Measurements from ENCODE around the gene CCDC33. TPM values are rescaled to one million over a fixed set of nuclear protein-coding genes. Genes with fewer than 3 reads are reported as not detected.

Gene CCDC33
- polyA plus RNA-seq, 3 donors from 2014 or later, result not detected

DNA sequence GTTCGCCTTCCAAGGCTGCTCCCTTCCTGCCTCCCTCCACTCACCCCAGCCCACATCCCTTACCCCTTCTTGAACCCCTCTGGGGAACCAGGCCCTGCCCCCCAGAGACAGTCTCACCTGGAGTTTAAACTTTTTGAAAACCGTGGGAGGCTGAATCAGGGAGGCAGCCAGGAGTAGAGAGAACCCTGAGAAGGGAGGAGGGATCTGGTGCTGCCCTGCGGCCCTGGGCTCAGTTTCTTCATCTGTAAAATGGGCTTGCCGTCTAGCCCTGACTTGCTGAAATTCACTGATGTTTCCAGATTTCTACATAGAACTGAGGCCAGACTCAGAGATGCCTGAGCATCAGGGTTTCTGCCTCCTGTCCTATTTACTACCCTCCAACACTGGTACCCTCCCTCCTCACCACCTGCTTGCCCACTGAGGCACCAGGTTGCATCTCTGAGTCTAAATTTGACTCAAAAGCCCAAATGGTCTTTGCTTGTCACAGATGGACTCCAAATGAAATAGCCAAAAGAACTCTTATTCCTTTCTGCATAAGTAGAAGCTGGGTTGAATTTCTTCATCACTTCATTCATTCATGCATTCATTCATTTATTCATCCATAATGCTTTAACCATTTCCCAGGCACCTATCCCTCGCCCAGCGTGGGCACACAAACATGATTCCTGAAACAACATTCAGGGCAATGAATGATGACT, 21.7 kb upstream of the CCDC33 start:
- no peak for DNase-seq
- Mint-ChIP-seq H3K4me3 (no peak overlapping the region), H3K4me1 (no peaks in the 10 kb centered on the region), H3K9me3 (no peaks in the 10 kb centered on the region), H3K27me3 (ENCODE audit: low read depth in 3 of 3) (peaks cover 3 to 12% (median 11%) of the 10 kb centered on the region in 3 donors), H3K27ac (no peak overlapping the region), H3K36me3 (no peaks in the 10 kb centered on the region)

- peaks cover 7 to 22% (median 10%) of the 10 kb centered on the region in 3 donors for H3K27me3 Mint-ChIP-seq (ENCODE audit: low read depth in 3 of 3)
- no peak overlapping the region for H3K27ac Mint-ChIP-seq
- H3K9me3 Mint-ChIP-seq, result no peaks in the 10 kb centered on the region
- H3K4me3 Mint-ChIP-seq, result no peak overlapping the region
- H3K4me1 Mint-ChIP-seq, result no peaks in the 10 kb centered on the region
- DNase-seq, result no peak
- H3K36me3 Mint-ChIP-seq, result no peaks in the 10 kb centered on the region
These were observed 20.2 kb upstream of the CCDC33 start for GRCh38 chr15:74215958-74216357.

- Mint-ChIP-seq H3K27ac (no peak overlapping the region), H3K27me3 (ENCODE audit: low read depth in 3 of 3) (peaks cover 3 to 17% (median 10%) of the 10 kb centered on the region in 3 donors), H3K4me3 (no peak overlapping the region), H3K36me3 (no peaks in the 10 kb centered on the region), H3K4me1 (no peaks in the 10 kb centered on the region), H3K9me3 (no peaks in the 10 kb centered on the region)
- DNase-seq, result no peak
These were observed 19.2 kb upstream of the CCDC33 start for GRCh38 chr15:74216949-74217348.

DNA sequence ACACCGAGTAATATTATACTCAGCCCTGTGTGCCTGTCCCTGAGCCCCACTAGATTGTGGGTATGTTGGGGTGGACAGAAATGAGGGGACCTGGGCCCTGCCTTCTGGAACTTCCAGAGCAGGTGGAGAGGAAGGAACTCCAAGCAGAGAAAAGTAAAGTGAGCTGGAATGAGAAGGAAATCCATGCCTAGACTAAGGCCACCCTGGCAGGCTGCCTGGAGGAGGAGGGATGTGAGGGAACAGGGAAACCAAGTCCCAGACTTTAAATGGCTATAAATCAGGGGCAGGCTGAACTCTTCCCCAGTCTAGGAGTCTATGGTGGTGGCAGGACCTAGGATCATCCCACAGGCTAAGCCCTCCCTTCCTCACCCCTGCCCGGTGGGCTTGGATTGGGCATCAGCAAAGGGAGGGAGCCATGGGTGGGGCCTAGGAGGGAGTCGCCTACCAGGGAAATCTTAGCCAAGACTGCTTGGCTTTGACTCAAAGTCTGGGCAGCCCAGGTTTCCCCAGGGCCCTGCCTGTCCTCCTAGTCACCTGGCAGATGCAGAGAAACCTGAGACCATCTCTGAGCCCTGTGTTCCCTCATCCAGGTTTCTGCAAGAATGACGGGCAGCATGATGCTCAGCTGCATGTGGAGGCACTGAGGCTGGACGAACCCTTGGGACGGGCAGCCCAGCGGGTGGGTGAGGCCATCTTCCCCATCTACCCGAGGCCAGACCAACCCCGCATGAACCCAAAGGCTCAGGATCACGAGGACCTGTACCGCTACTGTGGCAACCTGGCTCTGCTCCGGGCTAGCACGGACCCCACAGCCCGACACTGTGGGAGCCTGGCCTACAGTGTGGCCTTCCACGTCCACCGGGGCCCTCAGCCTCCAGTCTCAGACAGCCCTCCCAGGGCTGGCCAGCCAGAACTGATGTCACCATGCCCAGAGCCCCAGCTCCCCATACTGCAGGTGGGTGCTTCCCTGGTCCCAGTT, 17.9 kb upstream of the CCDC33 start:
- no peak overlapping the region for H3K27ac Mint-ChIP-seq
- no peak for DNase-seq
- H3K27me3 Mint-ChIP-seq (ENCODE audit: low read depth in 3 of 3), result peaks cover 3 to 16% (median 12%) of the 10 kb centered on the region in 3 donors
- H3K4me1 Mint-ChIP-seq, result no peaks in the 10 kb centered on the region
- no peak overlapping the region for H3K4me3 Mint-ChIP-seq
- no peaks in the 10 kb centered on the region for H3K9me3 Mint-ChIP-seq
- no peaks in the 10 kb centered on the region for H3K36me3 Mint-ChIP-seq

- H3K9me3 Mint-ChIP-seq, result no peaks in the 10 kb centered on the region
- no peak for DNase-seq
- no peaks in the 10 kb centered on the region for H3K4me1 Mint-ChIP-seq
- no peak overlapping the region for H3K4me3 Mint-ChIP-seq
- H3K27ac Mint-ChIP-seq, result no peak overlapping the region
- peaks cover 4 to 15% (median 11%) of the 10 kb centered on the region in 3 donors for H3K27me3 Mint-ChIP-seq (ENCODE audit: low read depth in 3 of 3)
- no peaks in the 10 kb centered on the region for H3K36me3 Mint-ChIP-seq
These were observed 15.5 kb upstream of the CCDC33 start for GRCh38 chr15:74220475-74221248.

DNA sequence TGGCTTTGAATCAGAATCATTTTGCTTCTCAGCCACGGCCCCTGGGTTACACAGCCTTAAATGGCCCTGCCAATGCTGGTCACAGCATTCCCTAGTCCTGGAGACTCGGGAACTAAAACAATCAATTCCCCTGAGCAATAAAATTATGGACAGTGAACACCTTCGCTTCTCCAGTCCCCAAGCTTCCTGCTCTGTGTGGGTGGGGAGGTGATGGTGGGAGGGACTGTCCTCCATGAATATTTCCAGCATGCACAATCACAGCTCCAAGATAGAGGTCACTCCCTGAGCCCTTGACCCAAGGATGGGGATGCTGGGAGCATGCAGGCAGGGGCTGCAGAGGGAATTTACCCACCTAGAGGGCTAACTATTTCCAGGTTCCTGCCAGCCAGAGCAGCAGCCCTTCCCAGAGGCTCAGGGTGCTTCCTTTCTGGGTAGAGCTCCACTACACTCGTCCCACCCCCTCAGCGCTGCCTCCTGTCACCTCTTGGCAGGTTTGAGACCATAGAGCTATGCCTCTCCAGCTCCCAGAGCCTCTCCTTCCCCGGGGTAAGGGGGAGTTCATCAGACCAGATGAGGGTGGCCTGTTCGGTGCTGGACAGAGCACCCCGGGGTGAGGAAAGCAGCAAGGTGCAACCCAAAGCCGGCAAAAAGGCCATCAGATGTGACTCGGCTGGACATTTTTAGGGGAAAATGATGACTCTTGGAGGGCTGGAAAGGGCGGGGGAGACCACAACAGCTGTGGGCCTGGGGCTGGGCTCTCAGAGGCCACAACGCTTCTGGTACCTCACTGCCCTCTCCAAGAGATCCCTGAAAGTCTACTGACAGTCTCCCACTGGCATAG, 14.5 kb upstream of the CCDC33 start:
- Mint-ChIP-seq H3K36me3 (no peaks in the 10 kb centered on the region), H3K4me1 (no peaks in the 10 kb centered on the region), H3K27ac (no peak overlapping the region), H3K9me3 (no peaks in the 10 kb centered on the region), H3K4me3 (no peak overlapping the region), H3K27me3 (ENCODE audit: low read depth in 3 of 3) (peaks cover 5 to 15% (median 11%) of the 10 kb centered on the region in 3 donors)
- no peak for DNase-seq

DNA sequence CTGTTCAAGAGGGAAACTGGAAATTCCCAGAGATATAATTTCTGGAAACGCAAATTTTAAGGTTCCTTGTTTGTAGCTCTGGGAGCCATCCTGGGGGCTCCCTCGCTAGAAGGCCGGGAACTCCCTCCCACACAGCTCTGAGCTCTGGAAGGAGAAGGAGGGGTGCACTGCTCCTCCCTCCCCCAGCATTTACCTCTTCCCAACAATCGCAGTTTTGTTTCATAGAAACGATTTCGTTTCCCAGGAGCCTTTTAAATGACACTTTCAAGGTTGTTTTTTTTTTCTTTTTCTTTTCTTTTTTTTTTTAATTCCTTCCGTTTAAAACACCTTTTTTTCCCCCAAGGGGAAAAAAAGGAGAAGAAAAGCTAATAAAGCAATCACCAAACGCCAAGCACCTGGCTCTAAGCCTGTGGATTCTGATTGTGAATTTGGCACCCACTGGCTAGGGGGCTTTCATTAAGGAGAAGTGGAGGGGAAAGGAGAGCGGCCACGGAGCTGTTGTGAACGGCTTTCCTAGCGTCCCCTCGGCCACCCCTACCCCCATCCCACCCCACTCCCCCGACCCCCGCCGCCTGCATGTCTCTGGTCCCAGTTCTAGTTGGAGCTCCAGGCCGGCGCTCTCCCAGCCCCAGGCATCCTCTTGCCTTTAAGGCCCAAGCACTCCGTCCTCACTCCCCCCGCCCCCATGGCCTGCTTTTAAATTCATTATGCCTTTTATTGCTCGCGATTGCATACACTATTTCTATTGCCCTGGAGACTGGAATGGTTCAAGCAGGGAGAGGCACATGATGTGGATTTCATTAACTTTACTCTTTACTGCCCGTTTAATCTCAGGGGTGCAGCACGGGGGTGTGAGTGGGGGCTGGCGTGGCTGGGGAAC, 13.6 kb upstream of the CCDC33 start:
- Mint-ChIP-seq H3K36me3 (no peaks in the 10 kb centered on the region), H3K27me3 (ENCODE audit: low read depth in 3 of 3) (peaks cover 5 to 12% (median 11%) of the 10 kb centered on the region in 3 donors), H3K4me1 (no peaks in the 10 kb centered on the region), H3K9me3 (no peaks in the 10 kb centered on the region), H3K27ac (no peak overlapping the region), H3K4me3 (no peak overlapping the region)
- DNase-seq, result no peak

DNA sequence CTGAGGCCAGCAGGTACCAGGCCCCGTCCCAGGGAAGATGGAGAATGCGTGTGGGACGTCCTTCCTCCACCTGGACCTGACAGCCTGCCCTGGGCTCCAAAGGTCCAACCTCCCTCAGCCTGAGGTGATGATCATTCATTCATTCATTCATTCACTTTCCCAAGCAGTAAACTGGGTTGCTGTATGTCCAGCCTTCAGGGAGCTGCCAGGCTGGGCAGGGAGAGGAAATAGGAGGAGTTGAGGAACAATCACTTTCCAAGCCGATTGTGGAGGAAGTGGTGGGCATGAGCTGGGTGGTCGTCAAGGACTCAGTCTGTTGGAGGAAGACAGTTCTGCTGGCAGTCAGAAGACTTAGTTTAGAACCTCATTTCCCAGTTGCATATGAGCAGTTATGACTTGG, 10.2 kb upstream of the CCDC33 start:
- Mint-ChIP-seq H3K27ac (no peak overlapping the region), H3K9me3 (no peaks in the 10 kb centered on the region), H3K36me3 (no peaks in the 10 kb centered on the region), H3K4me3 (no peak overlapping the region), H3K27me3 (ENCODE audit: low read depth in 3 of 3) (peaks cover 3 to 6% (median 5%) of the 10 kb centered on the region in 3 donors), H3K4me1 (no peaks in the 10 kb centered on the region)
- DNase-seq, result no peak

DNA sequence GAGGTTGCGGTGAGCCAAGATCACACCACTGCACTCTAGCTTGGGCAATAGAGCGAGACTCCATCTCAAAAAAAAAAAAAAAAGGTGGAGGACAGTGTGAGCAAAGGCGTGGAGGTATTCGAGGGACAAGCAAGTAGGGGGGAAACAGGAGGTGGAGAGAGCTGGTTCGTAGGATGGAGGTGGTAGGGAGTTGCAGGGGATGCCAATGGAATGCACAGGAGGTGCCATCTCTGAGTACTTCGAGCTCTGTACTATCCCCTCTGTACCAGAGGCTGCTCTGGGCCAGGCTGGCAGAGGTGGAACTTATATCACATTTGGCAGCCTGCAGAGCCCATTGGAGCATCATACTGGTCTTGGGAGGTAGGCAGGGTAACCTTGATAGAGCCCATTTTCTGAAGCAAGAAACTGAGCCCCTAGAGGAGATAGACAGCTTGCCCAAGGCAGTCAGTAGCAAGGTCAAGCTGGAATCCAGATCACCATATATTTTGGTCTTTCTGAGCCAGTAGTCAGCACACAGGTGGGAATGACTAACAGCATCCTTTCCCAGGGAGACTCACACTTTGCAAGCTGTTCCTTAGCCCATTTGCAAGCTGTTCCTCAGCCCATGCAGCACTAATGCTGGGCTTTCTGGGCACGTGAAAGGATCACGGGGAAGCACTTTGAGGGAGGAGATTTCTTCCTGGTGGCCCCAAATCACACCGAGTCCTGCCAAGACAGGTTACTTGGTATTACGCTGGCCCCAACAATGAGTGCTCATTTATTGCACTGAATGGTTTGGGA, 9.2 kb upstream of the CCDC33 start:
- Mint-ChIP-seq H3K27ac (no peak overlapping the region), H3K4me1 (no peaks in the 10 kb centered on the region), H3K9me3 (no peaks in the 10 kb centered on the region), H3K36me3 (no peaks in the 10 kb centered on the region), H3K4me3 (no peak overlapping the region), H3K27me3 (ENCODE audit: low read depth in 3 of 3) (peaks cover 3 to 6% (median 5%) of the 10 kb centered on the region in 3 donors)
- DNase-seq, result no peak

DNA sequence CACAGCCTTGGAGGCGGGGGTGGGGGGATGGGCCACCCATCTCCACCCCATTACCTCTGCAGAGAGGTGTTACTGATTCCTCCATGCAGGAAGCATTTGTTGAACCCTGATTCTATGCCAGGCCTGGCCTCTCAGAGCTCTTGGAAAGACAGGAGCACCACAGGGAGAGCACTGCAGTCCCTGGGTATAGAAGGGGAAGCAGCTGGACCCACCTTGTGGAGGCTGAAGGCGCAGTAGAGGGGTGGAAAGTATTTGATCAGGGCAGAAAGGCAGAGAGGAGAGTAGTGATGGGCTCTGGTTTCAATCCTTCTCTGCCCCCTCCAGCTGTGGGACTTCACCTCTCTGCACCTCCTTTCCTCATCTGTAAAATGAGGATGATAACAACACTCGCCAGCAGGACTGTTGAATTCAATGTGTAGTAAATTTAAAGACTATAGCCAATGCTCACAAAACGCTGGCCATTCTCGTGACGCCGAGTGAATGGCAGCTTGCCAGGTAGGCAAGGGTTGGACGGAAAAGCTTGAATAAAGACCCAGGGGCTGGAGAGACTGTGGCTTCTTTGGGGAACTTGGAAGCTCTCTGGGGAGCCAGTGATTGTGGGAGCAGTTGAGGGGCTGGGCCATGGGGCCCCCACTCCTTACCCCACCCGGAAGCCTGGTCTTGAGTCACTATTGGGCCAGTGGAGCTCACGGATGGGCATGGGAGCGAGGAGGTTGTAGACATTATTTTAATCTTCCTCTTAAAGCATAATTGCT, 8.0 kb upstream of the CCDC33 start:
- Mint-ChIP-seq H3K36me3 (no peaks in the 10 kb centered on the region), H3K4me1 (no peaks in the 10 kb centered on the region), H3K27ac (no peak overlapping the region)

GRCh38 chr15:74228723-74229081, 7.4 kb upstream of the CCDC33 start:
- H3K27me3 Mint-ChIP-seq (ENCODE audit: low read depth in 3 of 3), result peaks cover 2 to 5% (median 2%) of the 10 kb centered on the region in 3 donors
- DNase-seq, result no peak

More for the DNA sequence above, 8.0 kb upstream of the CCDC33 start:
- peaks cover 3 to 5% (median 4%) of the 10 kb centered on the region in 3 donors for H3K27me3 Mint-ChIP-seq (ENCODE audit: low read depth in 3 of 3)
- H3K4me3 Mint-ChIP-seq, result no peak overlapping the region
- no peaks in the 10 kb centered on the region for H3K9me3 Mint-ChIP-seq
- no peak for DNase-seq

More at GRCh38 chr15:74228723-74229081, 7.4 kb upstream of the CCDC33 start:
- Mint-ChIP-seq H3K4me1 (no peaks in the 10 kb centered on the region), H3K36me3 (no peaks in the 10 kb centered on the region), H3K4me3 (no peak overlapping the region), H3K27ac (no peak overlapping the region), H3K9me3 (no peaks in the 10 kb centered on the region)

Data from immature natural killer cell (primary cell).